ENCODE data around the gene SLC23A1.

GRCh38 chr5:139393497-139394122, 10.5 kb upstream of the SLC23A1 start:
- TF ChIP-seq, protein P1, sequence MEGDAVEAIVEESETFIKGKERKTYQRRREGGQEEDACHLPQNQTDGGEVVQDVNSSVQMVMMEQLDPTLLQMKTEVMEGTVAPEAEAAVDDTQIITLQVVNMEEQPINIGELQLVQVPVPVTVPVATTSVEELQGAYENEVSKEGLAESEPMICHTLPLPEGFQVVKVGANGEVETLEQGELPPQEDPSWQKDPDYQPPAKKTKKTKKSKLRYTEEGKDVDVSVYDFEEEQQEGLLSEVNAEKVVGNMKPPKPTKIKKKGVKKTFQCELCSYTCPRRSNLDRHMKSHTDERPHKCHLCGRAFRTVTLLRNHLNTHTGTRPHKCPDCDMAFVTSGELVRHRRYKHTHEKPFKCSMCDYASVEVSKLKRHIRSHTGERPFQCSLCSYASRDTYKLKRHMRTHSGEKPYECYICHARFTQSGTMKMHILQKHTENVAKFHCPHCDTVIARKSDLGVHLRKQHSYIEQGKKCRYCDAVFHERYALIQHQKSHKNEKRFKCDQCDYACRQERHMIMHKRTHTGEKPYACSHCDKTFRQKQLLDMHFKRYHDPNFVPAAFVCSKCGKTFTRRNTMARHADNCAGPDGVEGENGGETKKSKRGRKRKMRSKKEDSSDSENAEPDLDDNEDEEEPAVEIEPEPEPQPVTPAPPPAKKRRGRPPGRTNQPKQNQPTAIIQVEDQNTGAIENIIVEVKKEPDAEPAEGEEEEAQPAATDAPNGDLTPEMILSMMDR (IDR thresholded peaks at IDR 0.05; ENCODE audit: low read length) = no peak
- no peak for TF ChIP-seq EZH2 (IDR thresholded peaks at IDR 0.05; ENCODE audit: borderline replicate concordance, low read length)
